H1 (cell line): ENCODE results near the gene ACTN2. TPM values are rescaled to one million over a fixed set of nuclear protein-coding genes. Genes with fewer than 3 reads are reported as not detected.

Experiments
- ATF3 ChIP-seq: IDR thresholded peaks from 2 replicates; pipeline ENCODE4 v1.6.1; 2011; ENCODE audit warnings: low read depth, mild to moderate bottlenecking, low read length; ENCODE audit not compliant: insufficient read depth
- CBX8 ChIP-seq: fragments of 300-800, 300-1000 bp; sonication (generic); IDR thresholded peaks from 2 replicates; pipeline ENCODE4 v1.7.1; 2016; ENCODE audit warnings: low read depth, low read length, borderline replicate concordance
- CEBPB ChIP-seq: IDR thresholded peaks from 2 replicates; pipeline ENCODE4 v1.6.1; 2012; ENCODE audit warnings: low read depth, low read length
- CHD7 ChIP-seq: fragments of 300-600 bp; sonication (generic); IDR thresholded peaks from 2 replicates; pipeline ENCODE4 v1.7.1; 2012; ENCODE audit warnings: low read length, moderate library complexity, mild to moderate bottlenecking, inconsistent platforms; ENCODE audit not compliant: insufficient replicate concordance
- CTBP2 ChIP-seq: IDR thresholded peaks from 2 replicates; pipeline ENCODE4 v1.7.0; 2011; ENCODE audit warnings: borderline replicate concordance, mild to moderate bottlenecking, moderate library complexity, mixed read lengths, low read length; ENCODE audit not compliant: insufficient read depth, insufficient read length
- NRF1 ChIP-seq: IDR thresholded peaks from 2 replicates; pipeline ENCODE4 v1.6.1; 2011; ENCODE audit warnings: mild to moderate bottlenecking, low read depth, low read length, improper control_type of control experiment
- PHF8 ChIP-seq: fragments of 200-600 bp; sonication (generic); conservative IDR thresholded peaks from 2 replicates; pipeline ENCODE4 v1.7.1; 2012; ENCODE audit warnings: low read depth, mild to moderate bottlenecking, inconsistent platforms, low read length, moderate library complexity
- POLR2AphosphoS5 ChIP-seq: IDR thresholded peaks from 2 replicates; pipeline ENCODE4 v1.6.1; 2011; ENCODE audit warnings: low read depth, low read length
- POU5F1 ChIP-seq: IDR thresholded peaks from 2 replicates; pipeline ENCODE4 v1.6.1; 2011; ENCODE audit warnings: low read depth, mild to moderate bottlenecking, low read length, moderate library complexity
- SIX5 ChIP-seq: IDR thresholded peaks from 2 replicates; pipeline ENCODE4 v1.6.1; 2011; ENCODE audit warnings: mild to moderate bottlenecking, low read depth, low read length
- YY1 ChIP-seq: IDR thresholded peaks from 2 replicates; pipeline ENCODE4 v1.6.1; 2011; ENCODE audit warnings: low read depth, mild to moderate bottlenecking, low read length
- polyA plus RNA-seq, 7 experiments: library from polyadenylated mRNA; depleted of rRNA in 3 of 7; stranded (reverse) in 5 of 7; unstranded in 2 of 7; fragments of >200 nt in 5 of 7; fragments of 200-250 nt in 2 of 7; gene quantifications; 1 replicate in 5 of 7; 2 replicates in 1 of 7; 4 replicates in 1 of 7; pipeline versions ENCODE4 v1.2.1 to v1.2.3, GENCODE V29; 2011 to 2013; ENCODE audit warnings: missing spikeins in 2 of 7, mixed read lengths in 2 of 7
- total RNA-seq: library from RNA; stranded (reverse); fragmentation: NEBNext Ultra II Directional; extraction: Animal tissue kit (Norgen Biotek cat#: 25700); gene quantifications from 2 replicates; pipeline ENCODE4 v1.2.1, GENCODE V29; 2021

The ACTN2 gene
- total and polyA plus RNA-seq, 2 of the 8 experiments (the other 6 are each of a cell fraction or from before 2014, with no cell fraction given), result 1.9 to 4.1 TPM

GRCh38 chr1:236760480-236760879, 74.2 kb downstream of the ACTN2 start (continued):
- no peak for TF ChIP-seq CHD7
- no peak for TF ChIP-seq NRF1
- no peak for TF ChIP-seq ATF3
- TF ChIP-seq CEBPB, result no peak
- TF ChIP-seq CTBP2, result no peak
- TF ChIP-seq CBX8, result no peak
- no peak for TF ChIP-seq POU5F1
- no peak for TF ChIP-seq SIX5
- no peak for TF ChIP-seq PHF8
- no peak for TF ChIP-seq POLR2AphosphoS5
- no peak for TF ChIP-seq YY1
